Stimulated activated memory B cell treated with anti-CD40 and anti-IgM and Interleukin-4, amounts not matched to agents 10 μg/mL and 1 μg/mL and 100 μg/mL, for 72 hours (primary cell): ENCODE data around the gene ARL15.
"Not testable (repeated sequence)": the region's sequence is repeated elsewhere in the genome, so short reads cannot be mapped to it uniquely, and the experiment has no call there.

Experiments used
- ATAC-seq: fragments of 150-1000 bp; cut with Tn5 transposase; 2 replicates; pipeline ENCODE4 v1.10.0; 2021
- H3K27ac Mint-ChIP-seq: one replicate; pipeline ENCODE4 v1.8.0; 2022; ENCODE audit warnings: mild to moderate bottlenecking, mixed read lengths
- H3K27me3 Mint-ChIP-seq: one replicate; pipeline ENCODE4 v1.8.0; 2022; ENCODE audit warnings: mixed read lengths
- H3K36me3 Mint-ChIP-seq: one replicate; pipeline ENCODE4 v1.8.0; 2022; ENCODE audit warnings: mixed read lengths
- H3K4me1 Mint-ChIP-seq: one replicate; pipeline ENCODE4 v1.8.0; 2022; ENCODE audit warnings: mixed read lengths
- H3K4me3 Mint-ChIP-seq: one replicate; pipeline ENCODE4 v1.8.0; 2022; ENCODE audit warnings: mild to moderate bottlenecking, moderate library complexity, mixed read lengths
- H3K9me3 Mint-ChIP-seq: one replicate; pipeline ENCODE4 v1.8.0; 2022; ENCODE audit warnings: mixed read lengths

ARL15 gene

GRCh38 chr5:53871775-53872174, 438.6 kb downstream of the ARL15 start:
- no peak overlapping the region for H3K4me3 Mint-ChIP-seq
- H3K9me3 Mint-ChIP-seq = no peaks in the 10 kb centered on the region
- H3K27me3 Mint-ChIP-seq = peaks cover 10% of the 10 kb centered on the region
- no peak overlapping the region for H3K27ac Mint-ChIP-seq
- H3K36me3 Mint-ChIP-seq = no peaks in the 10 kb centered on the region
- no peaks in the 10 kb centered on the region for H3K4me1 Mint-ChIP-seq
- no peak for ATAC-seq

DNA sequence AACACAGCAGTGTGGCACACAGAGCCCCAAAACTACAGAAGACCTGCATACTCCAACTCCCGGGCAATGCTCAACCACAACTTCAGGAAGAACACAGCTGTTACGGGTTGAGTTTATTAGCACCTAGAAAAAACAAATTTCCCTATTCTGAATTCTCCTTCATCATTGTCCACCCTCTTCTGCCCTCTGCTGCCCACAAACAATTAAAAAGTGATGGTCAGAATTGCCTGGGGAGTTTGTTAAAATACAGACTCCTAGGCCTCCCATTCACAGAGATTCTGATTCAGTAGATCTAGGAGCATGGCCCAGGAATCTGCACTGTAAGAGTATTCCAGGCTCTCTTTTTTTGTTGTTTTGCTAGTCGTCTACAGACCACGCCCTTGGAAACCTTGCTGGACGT, 439.3 kb downstream of the ARL15 start:
- Mint-ChIP-seq H3K4me3 (no peak overlapping the region), H3K9me3 (no peaks in the 10 kb centered on the region), H3K27ac (no peak overlapping the region), H3K27me3 (peaks cover 10% of the 10 kb centered on the region), H3K36me3 (no peaks in the 10 kb centered on the region), H3K4me1 (no peaks in the 10 kb centered on the region)
- no peak for ATAC-seq

DNA sequence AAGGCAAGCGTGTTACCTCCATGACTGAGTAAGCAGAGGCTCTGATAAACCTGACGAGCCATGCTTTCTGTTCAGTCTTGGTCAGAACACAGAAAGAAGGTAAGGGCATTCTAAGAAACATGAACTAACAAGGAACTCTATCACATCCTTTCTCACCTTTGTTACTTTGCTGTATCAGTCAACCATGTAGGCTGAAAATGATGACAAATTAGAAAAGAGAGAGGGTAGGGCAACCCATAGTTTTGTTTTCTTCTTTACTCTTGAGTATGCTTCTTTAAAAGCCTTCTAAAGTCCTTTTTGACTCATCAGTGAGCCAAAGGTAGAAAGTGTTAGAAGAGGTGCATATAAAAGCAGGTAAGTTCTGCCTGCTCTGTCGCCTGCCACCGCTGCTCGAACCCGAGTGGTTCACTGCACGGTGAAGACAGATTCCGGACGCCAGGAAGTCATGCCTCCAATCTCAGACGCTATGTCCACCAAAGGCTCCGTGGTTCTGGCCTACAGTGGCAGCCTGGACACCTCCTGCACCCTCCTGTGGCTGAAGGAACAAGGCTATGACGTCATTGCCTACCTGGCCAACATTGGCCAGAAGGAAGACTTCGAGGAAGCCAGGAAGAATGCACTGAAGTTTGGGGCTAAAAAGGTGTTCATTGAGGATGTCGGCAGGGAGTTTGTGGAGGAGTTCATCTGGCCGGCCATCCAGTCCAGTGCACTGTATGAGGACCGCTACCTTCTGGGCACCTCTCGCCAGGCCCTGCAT, 451.5 kb downstream of the ARL15 start:
- H3K9me3 Mint-ChIP-seq = peaks cover 4% of the 10 kb centered on the region
- no peak overlapping the region for H3K4me3 Mint-ChIP-seq
- no peaks in the 10 kb centered on the region for H3K4me1 Mint-ChIP-seq
- peaks cover 17% of the 10 kb centered on the region for H3K27me3 Mint-ChIP-seq
- H3K27ac Mint-ChIP-seq = no peak overlapping the region
- no peak for ATAC-seq
- no peaks in the 10 kb centered on the region for H3K36me3 Mint-ChIP-seq

DNA sequence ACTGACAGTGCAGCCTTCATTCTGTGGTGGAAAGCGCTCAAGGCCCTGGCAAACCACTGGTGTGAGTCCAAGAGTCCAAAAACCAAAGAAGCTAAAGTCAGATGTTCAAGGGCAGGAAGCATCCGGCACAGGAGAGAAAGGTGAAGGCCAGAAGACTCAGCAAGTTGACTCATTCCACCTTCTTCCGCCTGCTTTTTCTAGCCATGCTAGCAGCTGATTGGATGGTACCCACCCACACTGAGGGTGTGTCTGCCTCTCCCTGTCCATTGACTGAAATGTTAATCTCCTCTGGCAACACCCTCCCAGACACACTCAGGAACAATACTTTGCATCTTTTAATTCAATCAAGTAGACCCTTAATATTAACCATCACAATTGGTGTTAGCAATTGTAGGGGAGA, 453.9 kb downstream of the ARL15 start:
- ATAC-seq = no peak
- no peak overlapping the region for H3K27ac Mint-ChIP-seq
- H3K27me3 Mint-ChIP-seq = peaks cover 17% of the 10 kb centered on the region
- H3K4me3 Mint-ChIP-seq = no peak overlapping the region
- no peaks in the 10 kb centered on the region for H3K36me3 Mint-ChIP-seq
- H3K9me3 Mint-ChIP-seq = peaks cover 9% of the 10 kb centered on the region
- H3K4me1 Mint-ChIP-seq = no peaks in the 10 kb centered on the region

- not testable (repeated sequence) for ATAC-seq, H3K36me3 Mint-ChIP-seq, H3K4me1 Mint-ChIP-seq, H3K27ac Mint-ChIP-seq, H3K4me3 Mint-ChIP-seq, H3K27me3 Mint-ChIP-seq
- peaks cover 11% of the 10 kb centered on the region for H3K9me3 Mint-ChIP-seq
Observed at GRCh38 chr5:53836851-53837430, 473.4 kb downstream of the ARL15 start.

DNA sequence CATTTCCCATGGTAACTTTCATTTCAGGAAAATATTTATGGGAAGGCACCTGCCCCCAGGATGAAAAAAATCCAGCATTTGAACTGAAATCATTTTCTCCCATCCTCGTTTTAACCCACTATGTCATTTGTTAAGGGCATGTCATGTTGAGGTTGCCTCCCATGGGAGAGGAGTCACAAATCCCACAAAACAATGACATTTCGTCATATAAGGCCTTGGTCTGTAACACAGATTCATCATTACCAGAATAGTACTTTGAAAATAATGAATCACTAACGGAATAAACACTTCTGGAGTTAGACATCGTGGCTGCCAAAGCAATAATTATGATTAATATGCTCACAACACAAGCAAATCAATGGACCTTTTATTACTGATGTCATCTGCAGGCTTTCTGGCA, 475.9 kb downstream of the ARL15 start:
- no peaks in the 10 kb centered on the region for H3K4me1 Mint-ChIP-seq
- H3K9me3 Mint-ChIP-seq = peaks cover 6% of the 10 kb centered on the region
- H3K27ac Mint-ChIP-seq = no peak overlapping the region
- H3K36me3 Mint-ChIP-seq = no peaks in the 10 kb centered on the region
- no peak for ATAC-seq
- H3K4me3 Mint-ChIP-seq = no peak overlapping the region
- no peaks in the 10 kb centered on the region for H3K27me3 Mint-ChIP-seq
